Kidney epithelial cell (primary cell): ENCODE data around the gene HPCA. TPM values are rescaled to one million over a fixed set of nuclear protein-coding genes. Genes with fewer than 3 reads are reported as not detected.
"Not testable (repeated sequence)": the region's sequence is repeated elsewhere in the genome, so short reads cannot be mapped to it uniquely, and the experiment has no call there.

Experiments
- DNase-seq: peaks from one replicate; pipeline ENCODE4 v3.0.0-alpha.2; 2010; ENCODE audit warnings: low read depth
- H3K27me3 ChIP-seq: 2 replicates; pipeline ENCODE4 v1.6.0; 2011; ENCODE audit warnings: low read length; ENCODE audit not compliant: control insufficient read depth, insufficient read depth
- H3K36me3 ChIP-seq: 2 replicates; pipeline ENCODE4 v1.5.1; 2011; ENCODE audit warnings: low read length; ENCODE audit not compliant: control insufficient read depth, insufficient read depth
- H3K4me3 ChIP-seq: 2 replicates; pipeline ENCODE4 v1.5.1; 2011; ENCODE audit warnings: low read depth, mild to moderate bottlenecking, control low read depth, low read length
- CTCF ChIP-seq: IDR thresholded peaks from 2 replicates; pipeline ENCODE4 v1.5.1; 2011; ENCODE audit warnings: mild to moderate bottlenecking, moderate library complexity, low read length, control low read depth, inconsistent platforms; ENCODE audit not compliant: insufficient read depth, poor library complexity, severe bottlenecking
- total RNA-seq: library from RNA; depleted of rRNA; stranded (reverse); fragments of >200 nt; gene quantifications from 2 replicates; pipeline ENCODE4 v1.2.3, GENCODE V29; 2015

Gene HPCA
- total RNA-seq, 1 donor from 2014 or later, result not detected

GRCh38 chr1:32900956-32901822 lies 14.9 kb downstream of the HPCA start, which contains the start of gene TMEM54:
TMEM54 (minus strand) TSS chr1:32901389; CDS start chr1:32901238, 151 bp downstream.
- Histone ChIP-seq H3K4me3 (peak within 1 kb of the TSS; percentile 62), H3K36me3 (no peaks in the 10 kb centered on the region), H3K27me3 (no peaks in the 10 kb centered on the region)
- no peak for DNase-seq
- no peak for TF ChIP-seq CTCF

- Histone ChIP-seq H3K36me3 (no peaks in the 10 kb centered on the region), H3K4me3 (peak overlapping the region; percentile 62), H3K27me3 (no peaks in the 10 kb centered on the region)
- TF ChIP-seq CTCF, result no peak
- no peak for DNase-seq
Observed at GRCh38 chr1:32901823-32902534, 15.7 kb downstream of the HPCA start.

- H3K27me3 ChIP-seq, result no peaks in the 10 kb centered on the region
- DNase-seq, result no peak
- no peak for TF ChIP-seq CTCF
- H3K4me3 ChIP-seq, result no peak overlapping the region
- H3K36me3 ChIP-seq, result no peaks in the 10 kb centered on the region
Observed at GRCh38 chr1:32902535-32902920, 16.2 kb downstream of the HPCA start.

GRCh38 chr1:32903991-32904785 lies 17.9 kb downstream of the HPCA start:
- TF ChIP-seq CTCF, result no peak
- no peak for DNase-seq
- no peak overlapping the region for H3K4me3 ChIP-seq
- H3K36me3 ChIP-seq, result no peaks in the 10 kb centered on the region
- no peaks in the 10 kb centered on the region for H3K27me3 ChIP-seq

GRCh38 chr1:32904797-32905196 lies 18.5 kb downstream of the HPCA start:
- Histone ChIP-seq H3K4me3 (no peak overlapping the region), H3K27me3 (no peaks in the 10 kb centered on the region), H3K36me3 (no peaks in the 10 kb centered on the region)
- TF ChIP-seq CTCF, result no peak
- DNase-seq, result no peak

GRCh38 chr1:32905588-32905987 lies 19.3 kb downstream of the HPCA start:
- DNase-seq, H3K4me3 ChIP-seq, H3K36me3 ChIP-seq, H3K27me3 ChIP-seq: not testable (repeated sequence)
